GM18867 (cell line): ENCODE results near the gene SORD.
"Not testable (repeated sequence)": the region's sequence is repeated elsewhere in the genome, so short reads cannot be mapped to it uniquely, and the experiment has no call there.

Experiments
- ATAC-seq: cut with Tn5 transposase; IDR thresholded peaks from one replicate; pipeline ENCODE4 v1.9.1; 2021; ENCODE audit warnings: mild to moderate bottlenecking, moderate library complexity; ENCODE audit not compliant: unreplicated experiment

SORD gene

DNA sequence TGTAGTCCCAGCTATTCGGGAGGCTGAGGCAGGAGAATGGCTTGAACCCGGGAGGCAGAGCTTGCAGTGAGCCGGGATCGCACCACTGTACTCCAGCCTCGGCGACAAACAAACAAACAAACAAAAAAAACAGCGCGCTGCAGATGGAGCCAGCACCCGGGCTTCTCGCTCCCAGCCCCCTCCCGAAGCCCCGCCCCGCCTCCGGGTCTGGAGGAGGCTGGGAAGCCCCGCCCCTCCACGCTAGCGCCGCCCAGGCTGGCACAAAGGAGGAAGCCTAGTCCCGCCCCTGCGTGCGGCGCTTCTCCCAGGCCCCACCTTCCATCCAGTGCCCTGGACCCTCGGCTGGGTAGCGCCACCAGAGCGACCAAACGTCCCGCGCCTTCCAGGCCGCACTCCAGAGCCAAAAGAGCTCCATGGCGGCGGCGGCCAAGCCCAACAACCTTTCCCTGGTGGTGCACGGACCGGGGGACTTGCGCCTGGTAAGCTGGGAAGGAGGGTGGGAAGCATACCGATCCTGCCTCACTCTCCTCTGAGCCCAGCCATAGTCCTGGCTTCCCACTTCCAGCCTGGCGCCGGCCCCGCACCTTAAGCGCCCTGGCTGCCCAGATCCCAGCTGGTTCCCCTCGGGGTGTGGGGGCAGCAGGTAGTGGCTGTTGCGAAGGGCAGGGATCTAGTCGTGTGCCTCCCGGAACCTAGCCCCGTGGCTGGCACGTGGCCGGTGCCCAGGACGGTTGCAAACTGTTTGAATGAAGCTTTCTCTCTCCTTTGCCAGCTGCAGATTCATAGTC is at the start of gene SORD:
TSS of gene SORD (plus strand) at position 325 of the 788 bp plus-strand sequence. CDS start at position 414, 89 bp downstream.
- peak; percentile 97 for ATAC-seq

DNA sequence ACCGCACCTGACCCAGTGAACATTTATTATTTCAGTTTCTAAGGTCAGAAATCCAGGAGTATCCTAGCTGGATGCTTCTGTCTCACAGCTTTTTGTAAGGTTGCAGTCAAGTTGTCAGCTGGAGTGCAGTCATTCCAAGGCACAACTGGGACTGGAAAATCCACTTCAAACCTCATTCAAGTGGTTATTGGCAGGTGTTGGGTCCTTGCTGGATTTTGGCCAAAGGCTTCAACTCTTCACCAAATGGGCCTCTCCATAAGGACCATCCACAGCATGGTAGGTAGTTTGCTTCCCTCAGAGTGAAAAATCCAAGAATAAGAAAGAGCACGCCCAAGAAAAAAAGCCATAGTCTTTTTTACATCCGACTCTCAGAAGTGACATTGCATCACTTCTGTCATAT is 46.8 kb upstream of the SORD start:
- not testable (repeated sequence) for ATAC-seq

DNA sequence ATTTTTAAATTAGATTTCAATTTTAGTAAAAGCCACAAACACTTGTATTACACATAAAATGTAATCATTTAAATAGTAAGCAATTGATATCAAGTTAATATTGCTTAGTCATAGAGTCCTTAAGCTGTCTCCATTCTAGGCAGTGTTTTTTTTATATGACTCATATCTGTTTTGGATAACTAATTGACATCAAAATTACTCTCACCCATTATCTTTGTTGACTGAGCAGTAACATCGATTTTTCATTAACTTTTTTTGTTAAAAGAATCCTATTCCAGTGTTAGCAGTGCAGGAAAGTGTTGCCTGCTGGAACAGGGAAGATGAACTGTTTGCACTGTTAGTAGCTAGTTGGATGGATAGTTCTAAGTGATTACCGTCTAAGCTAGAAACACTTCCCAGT is 45.2 kb upstream of the SORD start:
- not testable (repeated sequence) for ATAC-seq

DNA sequence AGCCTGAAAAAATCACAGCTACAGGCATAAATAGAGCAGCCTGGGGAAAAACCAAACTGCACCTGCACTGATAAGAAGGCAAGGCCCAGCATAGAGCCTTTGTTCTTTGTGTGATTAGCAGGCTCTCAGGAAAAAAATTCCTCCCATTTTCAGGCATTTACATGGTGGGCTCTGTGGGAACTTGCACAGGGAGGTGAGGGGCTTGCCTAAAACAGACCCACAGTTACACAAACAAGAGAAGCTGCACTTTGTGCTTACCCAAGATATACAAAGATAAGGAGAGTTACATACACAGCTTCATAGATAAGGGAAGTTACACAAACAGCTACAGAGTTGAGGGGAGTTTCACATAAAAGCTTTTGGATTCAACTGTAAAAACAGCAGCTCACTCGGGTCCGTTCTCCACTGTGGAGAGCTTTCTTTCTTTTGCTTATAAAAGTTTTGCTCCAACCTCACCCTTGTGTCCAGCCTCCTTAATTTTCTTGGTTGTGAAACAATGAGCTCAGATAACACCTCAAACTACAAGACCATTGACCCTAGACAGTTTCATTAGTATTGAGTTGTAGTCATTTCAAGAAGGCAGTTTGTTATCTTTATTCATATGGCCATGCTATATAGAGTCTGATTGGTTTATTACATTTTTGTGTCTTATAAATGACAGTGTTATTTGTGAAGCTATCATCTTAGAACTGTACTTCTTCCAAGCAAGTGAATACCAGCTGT is 43.2 kb upstream of the SORD start:
- not testable (repeated sequence) for ATAC-seq

DNA sequence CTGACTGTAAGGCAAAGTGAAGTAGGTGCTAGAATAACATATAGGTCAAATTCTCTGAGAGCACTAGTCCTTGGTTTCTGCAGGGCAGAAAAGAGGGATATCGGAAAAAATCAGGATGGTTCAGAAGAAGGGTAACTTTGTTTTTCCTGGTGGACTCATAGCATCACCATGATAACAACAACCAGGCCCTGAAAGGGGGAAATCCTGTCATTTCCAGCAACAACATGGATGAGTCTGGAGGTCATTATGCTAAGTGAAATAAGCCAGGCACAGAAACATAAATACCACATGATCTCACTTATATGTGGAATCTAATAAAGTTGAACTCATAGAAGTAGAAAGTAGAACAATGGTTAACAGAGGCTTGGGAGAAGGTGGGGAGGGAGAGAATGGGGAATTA is 38.9 kb upstream of the SORD start:
- not testable (repeated sequence) for ATAC-seq

DNA sequence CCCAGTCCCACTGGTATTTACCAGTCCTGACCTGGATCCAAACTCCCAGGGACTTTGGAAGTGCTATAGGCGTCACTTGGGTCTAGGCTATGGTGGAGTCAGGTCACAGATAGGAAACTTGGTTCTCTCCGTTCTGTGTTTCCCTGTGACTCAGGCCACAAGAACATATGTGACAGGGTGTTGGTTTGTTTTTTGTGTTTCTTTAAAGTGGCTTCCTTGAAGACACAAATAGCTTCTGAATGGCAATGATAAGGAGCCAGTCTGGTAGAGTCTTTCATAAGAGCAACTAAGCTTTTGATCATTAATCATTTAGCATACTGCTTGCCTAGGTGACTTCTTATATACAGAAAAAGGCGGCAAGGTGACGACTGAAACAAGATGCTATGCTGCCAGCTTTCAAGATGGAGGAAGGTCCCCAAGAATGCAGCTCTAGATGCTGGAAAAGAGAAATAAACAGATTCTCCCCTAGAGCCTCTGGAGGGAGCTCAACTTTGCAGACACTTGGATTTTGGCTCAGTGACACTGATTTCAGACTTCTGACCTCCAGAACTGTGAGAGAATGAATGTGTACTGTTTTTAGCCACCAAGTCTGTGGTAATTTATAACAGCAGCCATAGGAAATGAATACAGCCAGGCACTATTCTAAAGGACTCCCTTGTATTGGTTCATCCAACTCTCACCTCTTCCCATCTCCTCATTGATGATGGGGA is 36.5 kb upstream of the SORD start:
- not testable (repeated sequence) for ATAC-seq

DNA sequence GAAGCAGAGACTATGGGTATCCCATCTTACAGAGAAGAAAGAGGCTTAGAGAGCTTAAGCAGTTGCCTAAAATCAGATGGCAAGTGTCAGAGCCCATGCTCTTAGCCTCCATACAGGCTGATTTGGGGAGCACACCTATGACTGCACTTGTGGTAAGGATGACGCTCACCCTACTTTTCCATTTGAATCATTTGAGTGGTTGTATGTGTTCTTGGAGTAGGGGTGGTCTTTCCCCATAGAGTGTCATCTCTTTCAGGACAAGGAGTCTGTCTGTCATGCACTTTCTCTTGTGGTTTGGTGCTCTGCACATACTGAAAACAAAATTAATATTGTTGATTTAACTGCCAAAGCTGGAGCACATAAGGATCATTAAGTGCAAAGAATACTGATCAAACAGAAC is 35.3 kb upstream of the SORD start:
- ATAC-seq, result not testable (repeated sequence)

DNA sequence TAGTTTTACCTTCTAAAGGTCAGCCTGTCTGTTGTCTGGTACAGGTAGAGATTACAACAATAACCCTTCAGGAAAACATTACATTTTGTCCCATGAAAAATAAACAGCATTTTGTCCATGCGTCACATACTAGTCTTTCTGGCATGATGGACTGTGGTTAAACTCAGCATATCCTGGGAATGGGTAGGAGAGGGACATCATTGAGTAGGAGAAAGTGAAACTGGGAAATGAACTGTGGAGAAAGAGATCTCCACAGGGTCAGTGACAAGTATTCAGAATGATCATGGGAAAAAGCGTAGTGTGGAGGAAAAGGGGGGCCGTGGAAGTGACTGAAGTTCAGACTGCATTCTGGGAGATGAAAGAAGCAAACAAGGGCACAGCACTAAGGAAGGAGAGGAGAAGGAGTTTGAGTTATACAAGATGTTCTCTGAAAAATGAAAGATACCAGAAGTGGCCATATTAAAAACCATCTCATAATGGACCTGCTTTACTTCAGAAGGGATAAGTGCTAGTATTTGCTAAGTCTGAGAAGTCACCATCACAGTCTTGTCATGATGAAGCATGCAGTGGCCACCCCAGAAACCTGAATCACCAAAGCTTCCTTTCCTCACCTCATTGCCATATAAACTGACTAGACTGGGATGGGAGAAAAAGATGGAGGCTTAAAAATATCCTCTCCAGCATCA is 34.7 kb upstream of the SORD start:
- ATAC-seq, result not testable (repeated sequence)

DNA sequence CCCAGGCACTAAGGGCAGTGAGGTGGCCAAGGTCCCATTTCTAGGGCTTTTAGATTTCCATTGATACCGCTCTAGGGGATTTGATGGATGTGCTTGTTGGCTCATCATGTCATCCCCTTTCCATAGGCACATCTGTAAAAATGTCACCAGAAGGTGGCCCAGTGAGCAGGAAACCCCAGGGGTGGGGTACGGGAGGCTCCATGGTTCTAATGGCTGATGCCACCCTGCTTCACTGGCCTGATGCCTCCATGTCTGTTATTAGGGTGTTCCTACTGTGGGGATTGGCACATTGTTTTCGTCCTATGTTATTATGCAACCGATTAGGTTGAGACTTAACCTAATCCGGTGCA is 34.1 kb upstream of the SORD start:
- ATAC-seq, result not testable (repeated sequence)

DNA sequence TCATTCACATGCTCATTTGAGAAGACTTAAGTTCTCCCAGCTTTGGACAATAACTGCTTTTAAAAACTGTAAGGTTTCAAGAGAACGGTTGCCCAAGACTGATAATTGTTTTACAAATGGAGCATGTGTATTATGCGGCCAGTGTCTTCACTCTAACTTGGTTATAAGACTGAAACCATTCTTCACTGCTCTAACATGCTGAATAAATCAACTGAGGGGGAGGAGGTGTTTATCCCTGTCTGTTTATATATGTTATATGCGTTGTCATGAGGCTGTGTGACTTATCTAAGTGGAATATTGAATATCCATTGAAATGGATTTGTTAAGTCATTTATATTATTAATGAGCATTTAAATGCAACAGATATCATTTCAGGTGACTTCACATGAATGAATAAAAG is 25.4 kb upstream of the SORD start:
- not testable (repeated sequence) for ATAC-seq

DNA sequence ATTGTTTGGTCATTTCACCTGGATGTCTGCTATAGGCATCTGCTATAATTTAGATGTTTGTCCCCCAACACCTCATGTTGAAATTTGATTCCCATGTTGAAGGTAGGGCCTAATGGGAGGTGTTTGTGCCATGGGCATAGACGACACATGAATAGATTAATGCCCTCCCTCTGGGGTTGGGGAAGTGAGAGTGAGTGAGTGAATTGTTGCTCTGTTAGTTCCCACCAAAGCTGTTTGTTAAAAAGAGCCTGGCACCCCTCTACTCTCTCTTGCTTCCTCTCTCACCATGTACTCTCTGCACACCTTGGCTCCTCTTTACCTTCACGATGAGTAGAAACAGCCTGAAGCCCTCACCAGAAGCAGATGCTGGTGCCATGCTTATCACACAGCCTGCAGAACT is 23.9 kb upstream of the SORD start:
- no peak for ATAC-seq

DNA sequence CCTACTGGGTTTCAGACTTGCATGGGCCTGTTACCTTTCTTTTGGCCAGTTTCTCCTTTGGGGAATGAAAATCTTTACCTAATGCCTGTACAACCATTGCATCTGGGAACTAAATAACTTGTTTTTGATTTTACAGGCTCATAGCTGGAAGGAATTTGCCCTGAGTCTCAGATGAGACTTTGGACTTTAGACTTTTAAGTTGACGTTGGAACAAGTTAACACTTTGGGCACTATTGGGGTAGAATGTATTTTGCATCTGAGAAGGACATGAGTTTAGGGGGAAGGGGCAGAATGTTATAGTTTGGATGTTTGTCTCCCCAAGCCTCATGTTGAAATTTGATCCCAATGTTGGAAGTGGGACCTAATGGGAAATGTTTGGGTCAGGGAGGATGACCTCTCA is 21.8 kb upstream of the SORD start:
- ATAC-seq, result not testable (repeated sequence)

DNA sequence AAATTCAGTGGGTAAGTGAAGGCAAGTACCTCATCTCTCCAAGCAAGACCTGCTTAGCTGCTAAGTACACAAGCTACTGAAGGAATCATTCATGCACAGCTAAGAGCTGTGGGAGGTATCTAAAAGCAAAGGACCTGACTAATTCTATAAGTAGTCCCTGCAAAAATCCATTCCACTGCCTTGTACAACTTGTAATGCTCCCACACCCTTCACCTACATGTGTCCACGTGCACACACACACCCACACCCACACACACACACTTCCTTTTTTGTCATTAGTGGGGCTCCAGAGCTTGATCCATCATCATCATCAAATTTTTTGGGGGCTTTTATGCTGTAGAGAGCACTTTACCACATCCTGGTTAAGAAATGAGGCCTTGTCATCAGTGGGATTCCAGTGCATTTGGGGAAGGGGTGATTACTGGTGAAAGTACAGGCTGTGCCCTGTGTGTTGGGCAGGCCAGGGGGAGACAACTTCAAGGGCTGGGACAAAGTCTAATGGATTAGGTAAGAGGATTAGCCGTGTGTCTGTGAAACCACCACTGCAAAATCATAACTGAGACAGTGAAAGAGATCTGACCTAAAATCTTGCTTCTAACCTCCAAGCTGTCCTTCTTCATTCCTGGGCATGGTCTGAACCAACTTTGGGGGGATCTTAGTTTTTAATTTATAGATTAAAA is 19.1 kb upstream of the SORD start:
- not testable (repeated sequence) for ATAC-seq

DNA sequence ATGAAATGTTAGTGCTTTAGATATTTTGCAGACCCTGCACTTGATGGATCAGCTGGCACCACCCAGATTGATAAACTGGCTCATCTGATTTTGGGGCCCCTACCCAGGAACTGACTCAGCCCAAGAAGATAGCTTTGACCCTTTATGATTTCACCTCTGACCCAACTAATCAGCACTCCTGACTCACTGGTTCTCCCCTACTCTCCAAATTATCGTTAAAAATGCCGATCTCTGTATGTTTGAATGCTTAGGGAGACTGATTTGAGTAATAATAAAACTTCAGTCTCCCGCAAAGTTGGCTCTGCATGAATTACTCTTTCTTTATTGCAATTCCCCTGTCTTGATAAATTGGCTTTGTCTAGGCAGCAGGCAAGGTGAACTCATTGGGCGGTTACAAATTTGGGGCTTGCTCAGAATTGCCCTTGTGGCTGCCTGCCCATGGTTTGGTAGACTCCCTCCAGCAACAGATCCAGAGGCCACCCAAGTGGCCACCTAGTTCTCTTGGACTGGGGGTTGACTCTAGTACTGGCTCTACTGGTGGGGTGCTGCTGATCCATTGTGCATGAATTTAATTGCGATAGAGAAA is 18.3 kb upstream of the SORD start:
- not testable (repeated sequence) for ATAC-seq

DNA sequence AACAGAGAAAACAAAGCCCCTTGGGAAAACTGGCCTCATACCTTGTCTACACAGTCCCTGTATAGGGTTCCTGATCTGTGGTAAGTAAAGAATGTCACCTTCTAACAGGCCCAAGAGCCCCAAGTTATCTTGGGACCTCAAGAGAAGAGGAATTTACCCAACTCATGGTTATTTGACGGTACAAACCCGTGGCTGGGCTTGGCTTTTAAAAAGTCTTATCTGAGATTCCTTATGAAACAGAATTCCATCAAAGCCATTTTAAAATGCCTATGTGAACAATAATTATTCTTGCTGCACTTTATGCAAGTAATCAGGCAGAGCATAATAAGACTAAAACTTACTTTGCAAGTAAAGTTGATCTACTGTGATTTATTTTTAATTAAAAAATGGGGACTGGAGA is 13.9 kb upstream of the SORD start:
- no peak for ATAC-seq

DNA sequence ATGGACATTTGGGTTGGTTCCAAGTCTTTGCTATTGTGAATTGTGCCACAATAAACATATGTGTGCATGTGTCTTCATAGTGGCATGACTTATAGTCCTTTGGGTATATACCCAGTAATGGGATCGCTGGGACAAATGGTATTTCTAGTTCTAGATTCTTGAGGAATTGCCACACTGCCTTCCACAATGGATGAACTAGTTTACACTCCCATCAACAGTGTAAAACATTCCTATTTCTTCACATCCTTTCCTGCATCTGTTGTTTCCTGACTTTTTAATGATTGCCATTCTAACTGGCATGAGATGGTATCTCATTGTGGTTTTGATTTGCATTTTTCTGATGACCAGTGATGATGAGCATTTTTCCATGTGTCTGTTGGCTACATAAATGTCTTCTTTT is 7.9 kb upstream of the SORD start:
- ATAC-seq, result not testable (repeated sequence)

DNA sequence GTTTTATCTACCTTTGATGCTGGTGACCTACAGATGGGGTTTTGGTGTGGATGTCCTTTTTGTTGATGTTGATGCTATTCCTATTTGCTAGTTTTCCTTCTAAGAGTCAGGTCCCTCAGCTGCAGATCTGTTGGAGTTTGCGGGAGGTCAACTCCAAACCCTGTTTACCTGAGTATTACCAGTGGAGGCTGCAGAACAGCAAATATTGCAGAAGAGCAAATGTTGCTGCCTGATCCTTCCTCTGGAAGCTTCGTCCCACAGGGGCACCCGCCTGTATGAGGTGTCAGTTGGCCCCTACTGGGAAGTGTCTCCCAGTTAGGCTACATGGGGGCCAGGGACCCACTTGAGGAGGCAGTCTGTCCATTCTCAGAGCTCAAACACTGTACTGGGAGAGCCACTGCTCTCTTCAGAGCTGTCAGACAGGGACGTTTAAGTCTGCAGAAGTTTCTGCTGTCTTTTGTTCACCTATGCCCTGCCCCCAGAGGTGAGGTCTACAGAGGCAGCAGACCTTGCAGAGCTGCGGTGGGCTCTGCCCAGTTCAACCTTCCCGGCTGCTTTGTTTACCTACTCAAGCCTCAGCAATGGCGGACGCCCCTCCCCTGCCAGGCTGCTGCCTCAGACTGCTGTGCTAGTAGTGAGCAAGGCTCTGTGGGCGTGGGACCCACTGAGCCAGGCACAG is 2.6 kb upstream of the SORD start:
- not testable (repeated sequence) for ATAC-seq

DNA sequence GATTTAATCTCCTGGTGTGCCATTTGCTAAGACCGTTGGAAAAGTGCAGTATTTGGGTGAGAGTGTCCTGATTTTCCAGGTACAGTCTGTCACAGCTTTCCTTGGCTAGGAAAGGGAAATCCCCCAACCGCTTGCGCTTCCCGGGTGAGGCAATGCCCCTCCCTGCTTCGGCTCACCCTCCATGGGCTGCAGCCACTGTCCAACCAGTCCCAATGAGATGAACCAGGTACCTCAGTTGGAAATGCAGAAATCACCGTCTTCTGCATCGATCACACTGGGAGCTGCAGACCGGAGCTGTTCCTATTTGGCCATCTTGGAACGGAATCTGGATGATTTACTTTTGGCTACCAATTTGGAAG is 2.1 kb upstream of the SORD start:
- not testable (repeated sequence) for ATAC-seq

DNA sequence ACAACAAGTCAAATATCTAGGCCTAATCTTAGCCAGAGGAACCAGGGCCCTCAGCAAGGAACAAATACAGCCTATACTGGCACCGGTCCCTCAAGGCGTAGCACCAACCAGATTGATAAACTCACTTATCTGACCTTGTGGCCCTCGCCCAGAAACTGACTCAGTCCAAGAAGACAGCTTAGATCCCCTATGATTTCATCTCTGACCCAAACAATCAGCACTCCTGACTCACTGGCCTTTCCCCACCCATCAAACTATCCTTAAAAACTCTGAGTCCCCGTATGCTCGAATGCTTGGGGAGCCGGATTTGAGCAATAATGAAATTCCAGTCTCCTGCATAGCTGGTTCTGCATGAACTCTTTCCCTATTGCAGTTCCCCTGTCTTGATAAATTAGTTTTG is 1.6 kb upstream of the SORD start:
- no peak for ATAC-seq
